IPS-NIHi11 (cell line): ENCODE measurements around the gene PLA2G2D.
A peak's percentile ranks its signal among the peaks of the same experiment; 100 is the strongest.
"Not testable (repeated sequence)": the region's sequence is repeated elsewhere in the genome, so short reads cannot be mapped to it uniquely, and the experiment has no call there.

ENCODE experiments used
- DNase-seq: peaks from one replicate; pipeline ENCODE4 v3.0.0; 2012; ENCODE audit warnings: mixed read lengths, low spot score

The PLA2G2D gene

GRCh38 chr1:20142001-20142710 lies 22.8 kb upstream of the PLA2G2D start:
- no peak for DNase-seq

- DNase-seq = no peak
Observed at GRCh38 chr1:20141466-20141865, 22.1 kb upstream of the PLA2G2D start.

DNA sequence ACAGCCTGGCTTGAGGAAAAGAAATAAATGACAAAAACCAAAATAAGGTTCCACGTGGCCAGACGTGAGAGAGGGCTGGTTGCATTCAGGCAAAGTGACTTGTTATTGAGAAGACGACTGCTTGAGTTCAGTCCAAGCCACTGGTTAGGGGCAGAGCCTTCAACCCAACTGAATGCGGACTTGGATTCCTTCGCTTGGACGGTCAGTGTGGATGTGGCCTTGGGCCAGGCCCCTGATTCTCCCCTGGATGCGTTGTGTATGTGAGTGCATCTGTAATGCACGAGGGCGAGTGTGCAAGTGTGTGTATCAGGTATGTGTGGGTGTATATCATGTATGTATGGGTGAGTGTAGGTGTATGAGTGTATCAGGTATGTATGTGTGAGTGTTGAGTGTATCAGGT lies 21.7 kb upstream of the PLA2G2D start:
- no peak for DNase-seq

GRCh38 chr1:20139776-20140612 lies 20.7 kb upstream of the PLA2G2D start:
- no peak for DNase-seq

GRCh38 chr1:20138961-20139550 lies 19.7 kb upstream of the PLA2G2D start, which contains the start of gene PLA2G2F:
TSS of gene PLA2G2F (plus strand) at chr1:20139323. CDS start at chr1:20139428, 105 bp downstream.
- DNase-seq = no peak

DNA sequence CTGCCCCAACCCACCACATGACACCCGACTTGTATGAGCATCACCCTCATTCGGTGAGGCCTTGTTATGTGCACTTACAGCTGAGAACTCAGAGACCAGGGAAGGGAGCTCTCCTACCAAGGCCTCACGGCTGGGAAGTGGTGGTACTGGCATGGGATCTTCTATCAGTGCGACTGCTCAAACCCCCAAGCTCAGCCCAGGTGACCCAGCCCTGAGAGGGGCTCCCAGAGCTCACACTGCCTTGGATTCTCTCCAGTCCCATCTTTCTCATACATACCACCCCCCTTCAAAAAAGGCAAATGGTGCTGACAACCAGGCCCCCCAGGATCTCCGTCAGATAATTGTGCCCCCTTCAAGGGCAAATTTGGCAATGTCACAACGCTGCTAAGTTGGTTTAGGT lies 19.0 kb upstream of the PLA2G2D start:
- no peak for DNase-seq

- no peak for DNase-seq
Observed at GRCh38 chr1:20137604-20138003, 18.3 kb upstream of the PLA2G2D start.

GRCh38 chr1:20137055-20137454 lies 17.7 kb upstream of the PLA2G2D start:
- DNase-seq = no peak

- no peak for DNase-seq
Observed at GRCh38 chr1:20136249-20136648, 16.9 kb upstream of the PLA2G2D start.

DNA sequence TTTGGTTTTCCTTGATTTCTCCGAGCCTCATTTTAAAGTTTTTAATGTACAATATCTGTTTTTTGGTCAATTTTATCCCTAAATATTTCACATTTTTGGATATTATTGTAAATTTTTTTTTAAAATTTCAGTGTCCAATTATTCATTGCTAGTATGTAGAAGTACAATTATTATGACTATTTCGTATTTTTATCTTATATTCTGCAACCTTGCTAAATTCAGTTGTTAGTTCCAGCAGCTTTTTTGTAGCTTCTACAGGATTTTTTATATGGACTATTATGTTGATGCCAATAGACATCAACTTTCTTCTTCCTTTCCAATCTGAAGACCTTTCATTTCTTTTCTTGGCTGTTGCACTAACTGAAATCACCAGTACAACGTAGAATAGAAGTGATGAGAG lies 15.7 kb upstream of the PLA2G2D start:
- no peak for DNase-seq

DNA sequence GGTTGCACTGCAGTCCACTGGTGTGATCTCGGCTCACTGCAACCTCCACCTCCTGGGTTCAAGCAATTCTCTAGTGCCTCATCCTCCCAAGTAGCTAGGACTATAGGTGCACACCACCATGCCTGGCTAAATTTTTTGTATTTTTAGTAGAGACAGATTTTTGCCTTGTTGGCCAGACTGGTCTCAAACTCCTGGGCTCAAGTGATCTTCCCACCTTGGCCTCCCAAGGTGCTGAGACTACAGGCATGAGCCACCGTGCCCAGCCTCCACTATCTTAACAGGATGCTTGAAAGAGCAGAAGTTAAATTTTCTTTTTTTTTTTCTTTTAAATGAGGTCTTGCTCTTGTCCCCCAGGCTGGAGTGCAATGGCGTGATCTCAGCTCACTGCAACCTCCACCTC lies 11.2 kb upstream of the PLA2G2D start:
- not testable (repeated sequence) for DNase-seq

DNA sequence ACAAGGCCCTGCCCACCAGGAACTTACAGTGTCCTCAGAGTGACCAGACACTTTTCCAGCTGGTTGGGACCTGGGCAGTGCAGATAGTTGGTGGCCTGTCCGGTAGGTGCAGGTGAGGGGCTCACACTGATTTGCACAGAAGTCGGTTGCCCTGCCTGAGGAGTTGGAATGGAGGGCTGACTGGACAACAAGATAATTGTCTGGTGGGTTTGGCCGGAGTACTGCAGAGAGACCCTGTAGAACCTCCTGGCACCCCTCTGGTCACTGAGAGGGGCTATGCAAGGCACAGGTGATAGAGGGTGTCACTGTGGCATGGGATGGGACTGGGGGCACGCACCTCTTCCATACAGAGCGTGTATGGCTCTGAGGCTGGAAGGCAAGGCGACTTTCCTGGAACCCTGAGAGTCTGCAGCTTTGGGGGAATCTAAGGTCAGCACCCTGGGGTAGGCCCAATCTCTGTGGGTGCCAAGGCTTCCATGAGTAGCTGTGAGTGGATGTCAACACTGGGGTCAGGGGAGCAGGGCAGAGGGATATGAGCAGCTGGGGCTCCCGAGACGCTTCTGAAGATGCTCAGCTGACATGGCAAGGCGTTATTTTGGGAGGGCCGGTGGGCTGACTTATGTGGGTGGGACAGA lies 7.6 kb upstream of the PLA2G2D start:
- DNase-seq = no peak

- no peak for DNase-seq
Observed at GRCh38 chr1:20126041-20126805, 6.9 kb upstream of the PLA2G2D start.

DNA sequence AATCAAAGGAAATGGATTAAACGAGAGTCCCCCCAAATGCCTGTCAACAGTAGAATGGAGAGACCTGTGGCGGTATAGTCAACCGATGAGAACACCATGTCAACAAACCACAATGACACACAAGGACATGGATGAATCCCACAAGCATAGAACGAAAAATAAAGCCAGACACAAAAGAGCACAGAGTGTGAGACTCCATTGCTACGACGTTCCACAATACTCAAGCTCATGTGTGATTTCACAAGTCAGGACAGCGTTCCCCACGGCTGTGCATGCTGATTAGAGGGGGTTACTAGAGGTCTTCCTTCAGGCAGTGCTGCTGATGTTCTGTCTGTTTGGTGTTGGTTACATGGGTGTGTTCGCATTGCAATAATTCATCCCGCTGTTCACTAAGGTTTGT lies 5.8 kb upstream of the PLA2G2D start:
- DNase-seq = no peak

- no peak for DNase-seq
Observed at GRCh38 chr1:20124456-20125057, 5.2 kb upstream of the PLA2G2D start.

DNA sequence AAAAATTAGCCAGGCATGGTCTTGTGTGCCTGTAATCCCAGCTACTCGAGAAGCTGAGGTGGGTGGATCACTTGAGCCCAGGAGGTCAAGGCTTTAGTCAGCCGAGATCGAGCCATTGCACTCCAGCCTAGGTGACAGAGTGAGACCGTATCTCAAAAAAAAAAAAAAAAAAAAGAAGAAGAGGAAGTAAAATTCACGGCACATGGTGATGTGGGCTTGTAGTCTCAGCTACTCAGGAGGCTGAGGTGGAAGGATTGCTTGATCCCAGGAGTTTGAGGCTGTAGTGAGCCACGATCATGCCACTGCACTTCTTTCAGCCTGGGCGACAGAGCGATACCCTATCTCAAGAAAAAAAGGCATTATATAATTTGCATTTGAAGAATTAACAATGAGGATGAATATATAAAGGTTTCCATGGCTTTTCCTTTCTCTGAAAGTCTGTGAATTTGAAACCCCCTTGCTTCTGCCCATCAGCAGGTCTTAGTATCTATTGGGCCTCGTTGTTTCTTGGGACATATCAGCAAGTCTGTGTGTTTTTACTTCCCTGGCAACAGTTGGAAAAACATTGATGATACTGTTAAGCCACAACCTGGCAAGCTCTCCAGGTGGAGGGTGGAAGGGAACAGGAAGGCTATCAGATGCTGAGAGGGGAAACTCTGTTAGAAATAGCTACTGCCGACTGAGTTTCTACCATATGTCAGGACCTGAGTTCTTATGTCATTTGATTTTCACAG lies 4.6 kb upstream of the PLA2G2D start:
- DNase-seq = no peak

DNA sequence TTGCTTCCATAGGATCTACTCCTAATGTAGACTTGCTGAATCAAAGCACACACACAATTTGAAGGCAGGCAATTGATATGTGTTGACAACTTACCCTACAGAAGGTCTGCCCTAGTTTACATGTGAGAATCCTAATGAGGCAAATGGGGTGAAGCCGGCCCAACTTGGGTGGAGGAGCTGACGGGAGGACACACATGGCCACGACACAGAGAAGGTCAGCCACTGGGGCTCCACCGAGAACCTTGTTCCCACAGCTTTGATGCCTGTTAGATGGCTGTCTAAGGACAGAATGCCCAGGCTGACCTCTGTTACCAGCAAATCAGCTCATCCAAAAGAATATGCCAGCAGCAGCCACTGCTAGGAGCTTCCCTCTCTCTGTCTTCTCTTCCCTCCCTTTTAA lies 1.5 kb upstream of the PLA2G2D start:
- no peak for DNase-seq

- DNase-seq = no peak
Observed at GRCh38 chr1:20117236-20117635, 2.1 kb downstream of the PLA2G2D start.

DNA sequence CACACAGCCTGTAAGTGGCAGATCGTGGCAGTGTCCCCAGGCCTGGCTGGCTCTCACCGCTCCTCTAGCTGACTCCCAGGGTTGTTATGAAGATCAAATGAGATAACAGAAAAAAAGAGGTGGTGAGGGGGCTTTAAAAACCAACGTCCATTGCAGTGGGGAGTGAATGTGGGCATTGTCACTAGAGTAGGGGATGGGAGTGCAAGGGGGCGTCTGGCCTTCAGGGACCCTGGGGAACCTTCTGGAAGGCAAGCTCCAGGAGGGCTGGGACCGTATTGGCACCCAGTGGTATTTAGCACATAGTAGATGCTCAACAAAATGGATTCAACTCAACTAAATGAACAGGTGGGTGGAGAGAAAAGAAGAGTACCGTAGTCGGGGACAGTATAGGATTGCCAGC lies 3.4 kb downstream of the PLA2G2D start:
- no peak for DNase-seq

GRCh38 chr1:20115479-20115878 lies 3.9 kb downstream of the PLA2G2D start:
- DNase-seq = peak; percentile 39
